Measurements from ENCODE around the gene CYSRT1. TPM values are rescaled to one million over a fixed set of nuclear protein-coding genes. Genes with fewer than 3 reads are reported as not detected.

CYSRT1 gene
- total RNA-seq, 1 experiment from 2014 or later: 1.0 TPM

- peak within 1 kb of the TSS; percentile 65 for H3K4me2 ChIP-seq (ENCODE audit: insufficient read depth, insufficient read length, low read length)
- H3K27me3 ChIP-seq (ENCODE audit: insufficient read depth, low read length): no peaks in the 10 kb centered on the region
- H4K8ac ChIP-seq (replicated peaks; ENCODE audit: insufficient read length, low read depth, low read length): no peak within 1 kb of the TSS
- H2AK5ac ChIP-seq (ENCODE audit: insufficient read length, low read length): no peak within 1 kb of the TSS
- WGBS (ENCODE audit: extremely low coverage, insufficient read length, low lambda C conversion rate): no CpG with 5 or more reads among the region's 118 CpGs
- H3K4ac ChIP-seq (ENCODE audit: low read depth, low read length): no peak within 1 kb of the TSS
- H3K27ac ChIP-seq (ENCODE audit: insufficient read length, low read depth, low read length): no peak within 1 kb of the TSS
- no peak within 1 kb of the TSS for H3K56ac ChIP-seq (ENCODE audit: insufficient read length, low read depth, low read length)
- peaks cover 8% of the 10 kb centered on the region for H3K23me2 ChIP-seq (ENCODE audit: insufficient read length, low read depth, low read length, poor library complexity, severe bottlenecking)
- H2BK120ac ChIP-seq (ENCODE audit: low read depth, low read length, poor library complexity, severe bottlenecking): no peak within 1 kb of the TSS
- H3K23ac ChIP-seq (ENCODE audit: insufficient read length, low read depth, low read length): no peak within 1 kb of the TSS
- peak within 1 kb of the TSS; percentile 86; the same call in 1 of the 2 replicates for H3K14ac ChIP-seq (ENCODE audit: insufficient read depth, low read length)
- no peak within 1 kb of the TSS for H4K5ac ChIP-seq (ENCODE audit: insufficient read length, low read depth, low read length)
- H3K36me3 Mint-ChIP-seq (ENCODE audit: insufficient read depth in 1 of 3, low read depth in 3 of 3): peaks cover 0 to 6% (median 0%) of the 10 kb centered on the region in 3 experiments; a peak in 4 of 7 replicates
- H3K4me1 Mint-ChIP-seq: peaks cover 14 to 31% of the 10 kb centered on the region in 2 experiments
- H4K20me1 ChIP-seq (ENCODE audit: control insufficient read depth, insufficient read depth, insufficient read length): no peaks in the 10 kb centered on the region
- H2BK20ac ChIP-seq (ENCODE audit: low read depth, low read length, poor library complexity, severe bottlenecking): no peak within 1 kb of the TSS
- H3K79me2 ChIP-seq (ENCODE audit: insufficient read depth, low read length): peaks cover 6% of the 10 kb centered on the region; the same call in 1 of the 2 replicates
- peak within 1 kb of the TSS; percentile 52 for H3K18ac ChIP-seq (ENCODE audit: insufficient read length, low read depth, low read length)
- TF ChIP-seq, protein P1, sequence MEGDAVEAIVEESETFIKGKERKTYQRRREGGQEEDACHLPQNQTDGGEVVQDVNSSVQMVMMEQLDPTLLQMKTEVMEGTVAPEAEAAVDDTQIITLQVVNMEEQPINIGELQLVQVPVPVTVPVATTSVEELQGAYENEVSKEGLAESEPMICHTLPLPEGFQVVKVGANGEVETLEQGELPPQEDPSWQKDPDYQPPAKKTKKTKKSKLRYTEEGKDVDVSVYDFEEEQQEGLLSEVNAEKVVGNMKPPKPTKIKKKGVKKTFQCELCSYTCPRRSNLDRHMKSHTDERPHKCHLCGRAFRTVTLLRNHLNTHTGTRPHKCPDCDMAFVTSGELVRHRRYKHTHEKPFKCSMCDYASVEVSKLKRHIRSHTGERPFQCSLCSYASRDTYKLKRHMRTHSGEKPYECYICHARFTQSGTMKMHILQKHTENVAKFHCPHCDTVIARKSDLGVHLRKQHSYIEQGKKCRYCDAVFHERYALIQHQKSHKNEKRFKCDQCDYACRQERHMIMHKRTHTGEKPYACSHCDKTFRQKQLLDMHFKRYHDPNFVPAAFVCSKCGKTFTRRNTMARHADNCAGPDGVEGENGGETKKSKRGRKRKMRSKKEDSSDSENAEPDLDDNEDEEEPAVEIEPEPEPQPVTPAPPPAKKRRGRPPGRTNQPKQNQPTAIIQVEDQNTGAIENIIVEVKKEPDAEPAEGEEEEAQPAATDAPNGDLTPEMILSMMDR (conservative IDR thresholded peaks at IDR 0.05): no peak
- H3K79me1 ChIP-seq (ENCODE audit: insufficient read depth, low read depth, low read length, poor library complexity, severe bottlenecking): peaks cover 13% of the 10 kb centered on the region
- peak; percentile 99 for DNase-seq
- H3K4me1 ChIP-seq (ENCODE audit: insufficient read depth, low read length): no peaks in the 10 kb centered on the region; the same call in 1 of the 2 replicates
- H3K4me3 Mint-ChIP-seq: peak within 1 kb of the TSS; percentile 78 to 88
- H2AFZ ChIP-seq (ENCODE audit: low read length): no peak within 1 kb of the TSS
- no peak within 1 kb of the TSS for H4K91ac ChIP-seq (ENCODE audit: insufficient read length, low read depth, low read length)
- peaks cover 2% of the 10 kb centered on the region; the same call in 1 of the 2 replicates for H3K27me3 Mint-ChIP-seq (ENCODE audit: low read depth)
- peak within 1 kb of the TSS; percentile 67 for H3K9ac ChIP-seq (ENCODE audit: extremely low read depth, insufficient read length, low read length)
- H3K9me3 Mint-ChIP-seq: no peaks in the 10 kb centered on the region
- no peaks in the 10 kb centered on the region for H3K9me3 ChIP-seq (ENCODE audit: control insufficient read depth, low read depth, low read length)
- peak within 1 kb of the TSS; percentile 18 to 82 (median 66); a peak in 1 of 7 replicates for H3K27ac Mint-ChIP-seq
- no peak within 1 kb of the TSS for H2BK15ac ChIP-seq (ENCODE audit: low read depth, low read length)
- no peak within 1 kb of the TSS for H3T11ph ChIP-seq (ENCODE audit: low read length)
- H2BK12ac ChIP-seq (ENCODE audit: insufficient read length, low read depth, low read length): no peak within 1 kb of the TSS
- H2BK5ac ChIP-seq (ENCODE audit: insufficient read length, low read length): no peak within 1 kb of the TSS
Measured at GRCh38 chr9:137200311-137201204, 24.4 kb upstream of the CYSRT1 start, which contains the start of gene TPRN. Gene TPRN, minus strand, starts transcription at chr9:137200741. Its CDS starts 30 bp downstream, at chr9:137200711.

Measured in H9 (cell line).